GM18873 (cell line): ENCODE results near the gene MARCOL.

Experiments used
- ATAC-seq: cut with Tn5 transposase; IDR thresholded peaks from one replicate; pipeline ENCODE4 v1.9.1; 2021; ENCODE audit warnings: mild to moderate bottlenecking, moderate library complexity, moderate number of reproducible peaks; ENCODE audit not compliant: unreplicated experiment, low FRiP score

Gene MARCOL

GRCh38 chr5:148238418-148238794 lies at the start of gene MARCOL:
TSS of gene MARCOL (plus strand) at chr5:148238525. CDS start at chr5:148238598, 73 bp downstream.
- ATAC-seq = no peak

- ATAC-seq = no peak
Measured at GRCh38 chr5:148191010-148191409, 47.3 kb upstream of the MARCOL start.

- no peak for ATAC-seq
Measured at GRCh38 chr5:148193202-148193601, 45.1 kb upstream of the MARCOL start.

GRCh38 chr5:148201151-148201550 lies 37.2 kb upstream of the MARCOL start:
- no peak for ATAC-seq

- ATAC-seq = no peak
Measured at GRCh38 chr5:148202531-148203203, 35.7 kb upstream of the MARCOL start, which contains the start of gene SPINK6. TSS of gene SPINK6 (plus strand) at chr5:148203042. CDS start at chr5:148203097, 55 bp downstream.

GRCh38 chr5:148205044-148205806 lies 33.1 kb upstream of the MARCOL start:
- no peak for ATAC-seq

- no peak for ATAC-seq
Measured at GRCh38 chr5:148205865-148206264, 32.5 kb upstream of the MARCOL start.

- ATAC-seq = no peak
Measured at GRCh38 chr5:148206620-148207019, 31.7 kb upstream of the MARCOL start.

GRCh38 chr5:148208226-148208625 lies 30.1 kb upstream of the MARCOL start:
- no peak for ATAC-seq

GRCh38 chr5:148209151-148209770 lies 29.1 kb upstream of the MARCOL start:
- no peak for ATAC-seq

GRCh38 chr5:148214665-148215185 lies 23.6 kb upstream of the MARCOL start:
- no peak for ATAC-seq

GRCh38 chr5:148221508-148221907 lies 16.8 kb upstream of the MARCOL start:
- no peak for ATAC-seq

GRCh38 chr5:148224117-148224742 lies 14.1 kb upstream of the MARCOL start:
- ATAC-seq = no peak

GRCh38 chr5:148228392-148228984 lies 9.8 kb upstream of the MARCOL start:
- no peak for ATAC-seq

GRCh38 chr5:148229840-148230239 lies 8.5 kb upstream of the MARCOL start:
- ATAC-seq = no peak

GRCh38 chr5:148230240-148230639 lies 8.1 kb upstream of the MARCOL start:
- no peak for ATAC-seq

- no peak for ATAC-seq
Measured at GRCh38 chr5:148237785-148238417, 424 bp upstream of the MARCOL start.

GRCh38 chr5:148248894-148249293 lies 10.6 kb downstream of the MARCOL start:
- ATAC-seq = no peak

- no peak for ATAC-seq
Measured at GRCh38 chr5:148255456-148255855, 17.1 kb downstream of the MARCOL start.

- ATAC-seq = no peak
Measured at GRCh38 chr5:148259288-148259687, 21.0 kb downstream of the MARCOL start.
